HG02610 (cell line): Measurements from ENCODE around the gene TENM3.

ENCODE experiments used
- ATAC-seq: cut with Tn5 transposase; IDR thresholded peaks from one replicate; pipeline ENCODE4 v1.9.1; 2021; ENCODE audit warnings: mild to moderate bottlenecking, moderate library complexity; ENCODE audit not compliant: unreplicated experiment

TENM3 gene

DNA sequence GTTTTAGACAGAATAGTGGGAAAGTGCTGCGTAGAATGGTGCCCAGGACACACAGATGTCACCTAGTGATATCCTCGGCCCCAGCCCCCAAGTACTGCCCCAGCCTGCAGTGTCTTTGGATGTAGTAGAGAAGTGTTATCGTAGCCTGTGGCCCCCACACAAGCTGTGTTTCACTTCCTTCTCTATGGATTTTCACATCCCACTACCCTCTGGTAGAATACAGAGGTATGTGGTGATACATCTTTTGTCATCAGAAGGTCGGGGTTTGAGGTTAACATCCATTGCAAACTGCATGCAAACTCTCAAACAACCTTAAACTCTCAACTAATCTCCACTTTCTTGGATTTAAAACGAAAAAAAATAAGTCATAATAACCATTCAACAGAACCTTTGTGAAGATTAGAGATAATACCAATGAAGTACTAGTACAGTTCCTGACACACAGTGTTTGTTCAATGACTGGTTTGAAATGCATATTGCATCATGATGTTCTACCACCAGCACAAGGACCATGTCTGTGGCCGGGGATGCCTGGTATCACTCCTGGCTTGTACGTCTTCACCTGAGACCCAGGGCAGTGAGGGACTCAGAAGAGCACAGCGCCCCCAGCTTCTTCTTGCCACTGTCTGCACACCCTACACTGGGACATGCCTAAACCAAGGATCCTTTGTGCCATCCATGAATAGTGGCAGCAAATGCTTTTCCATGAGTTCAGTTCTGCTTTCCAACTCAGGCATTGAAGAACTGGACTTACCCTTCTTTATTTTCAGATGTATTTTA lies 406.7 kb downstream of the TENM3 start:
- ATAC-seq: no peak

GRCh38 chr4:182653596-182653995 lies 410.4 kb downstream of the TENM3 start:
- no peak for ATAC-seq

- ATAC-seq: no peak
Measured at GRCh38 chr4:182655340-182655739, 412.1 kb downstream of the TENM3 start.

DNA sequence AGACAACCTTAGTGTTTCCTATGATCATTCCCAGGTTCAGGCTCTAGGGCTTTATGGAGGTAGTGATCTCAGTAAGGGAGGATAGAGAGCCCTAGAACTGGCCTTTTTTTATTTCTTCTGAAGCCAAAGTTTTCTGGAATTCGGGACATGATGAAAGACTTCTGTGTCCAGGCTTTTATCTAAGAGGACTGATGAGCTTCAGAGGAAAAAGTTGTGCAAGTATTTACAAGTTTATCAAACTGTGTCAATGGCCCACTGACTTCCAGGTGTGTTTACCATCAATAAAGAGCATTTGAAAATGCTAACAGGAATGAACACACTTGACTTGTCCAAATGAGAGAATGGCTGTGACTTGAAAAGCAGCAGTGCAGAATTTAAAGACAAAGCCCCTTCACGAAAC lies 419.3 kb downstream of the TENM3 start:
- ATAC-seq: no peak

DNA sequence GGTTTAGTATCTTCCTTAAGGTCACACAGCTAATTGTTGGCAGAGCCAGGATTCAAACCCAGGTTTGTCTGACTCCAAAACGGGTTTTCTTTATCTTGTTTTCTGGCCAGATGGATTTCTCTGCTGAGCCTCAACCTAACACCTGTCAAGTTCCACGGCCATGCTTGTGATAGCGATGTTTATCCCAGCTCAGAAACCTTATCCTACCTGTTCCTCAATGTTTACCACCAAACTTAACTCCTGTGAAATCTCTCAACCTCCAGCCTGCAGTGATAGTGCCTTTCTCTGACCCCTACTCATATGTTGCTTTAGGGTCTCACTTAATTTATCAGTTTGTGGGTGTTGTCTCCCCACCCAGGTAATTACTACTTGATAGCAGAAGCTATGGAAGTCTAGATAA lies 428.0 kb downstream of the TENM3 start:
- ATAC-seq: no peak

GRCh38 chr4:182671749-182672148 lies 428.5 kb downstream of the TENM3 start:
- no peak for ATAC-seq

- ATAC-seq: no peak
Measured at GRCh38 chr4:182678590-182678989, 435.4 kb downstream of the TENM3 start.

DNA sequence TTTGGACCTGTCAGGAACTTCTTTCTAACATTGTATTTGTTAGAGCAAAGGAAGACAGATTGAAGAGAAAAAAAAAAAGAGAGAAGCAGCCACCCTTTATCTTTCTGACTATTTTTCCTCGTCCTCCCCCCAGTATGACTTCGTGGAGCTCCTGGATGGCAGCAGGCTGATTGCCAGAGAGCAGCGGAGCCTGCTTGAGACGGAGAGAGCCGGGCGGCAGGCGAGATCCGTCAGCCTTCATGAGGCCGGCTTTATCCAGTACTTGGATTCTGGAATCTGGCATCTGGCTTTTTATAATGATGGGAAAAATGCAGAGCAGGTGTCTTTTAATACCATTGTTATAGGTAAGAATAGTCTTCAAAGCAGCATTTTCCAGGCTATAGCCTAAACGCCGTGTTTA lies 436.3 kb downstream of the TENM3 start:
- ATAC-seq: no peak

GRCh38 chr4:182680234-182680653 lies 437.0 kb downstream of the TENM3 start:
- no peak for ATAC-seq

- no peak for ATAC-seq
Measured at GRCh38 chr4:182683661-182684060, 440.5 kb downstream of the TENM3 start.

GRCh38 chr4:182684796-182685195 lies 441.6 kb downstream of the TENM3 start:
- no peak for ATAC-seq

- no peak for ATAC-seq
Measured at GRCh38 chr4:182688081-182688480, 444.9 kb downstream of the TENM3 start.

- no peak for ATAC-seq
Measured at GRCh38 chr4:182694551-182694950, 451.3 kb downstream of the TENM3 start.

DNA sequence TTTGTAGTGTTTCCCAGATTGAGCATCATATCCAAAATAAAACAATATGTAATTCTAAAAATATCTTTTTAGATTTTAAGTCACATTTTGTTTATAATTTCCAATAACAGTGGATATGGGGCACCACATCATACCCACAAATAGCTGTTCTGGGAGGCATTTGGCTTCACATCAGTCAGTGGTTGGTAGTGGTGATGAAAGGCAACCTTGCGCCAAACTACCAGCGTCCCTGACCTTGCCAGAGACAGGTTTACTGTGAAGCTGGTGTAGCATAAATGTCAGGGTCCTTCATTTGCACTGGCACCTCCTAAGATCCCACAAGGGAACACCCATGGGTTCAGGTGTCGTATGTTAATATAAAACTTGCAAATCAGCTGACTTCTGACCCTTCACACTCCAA lies 451.8 kb downstream of the TENM3 start:
- ATAC-seq: no peak

DNA sequence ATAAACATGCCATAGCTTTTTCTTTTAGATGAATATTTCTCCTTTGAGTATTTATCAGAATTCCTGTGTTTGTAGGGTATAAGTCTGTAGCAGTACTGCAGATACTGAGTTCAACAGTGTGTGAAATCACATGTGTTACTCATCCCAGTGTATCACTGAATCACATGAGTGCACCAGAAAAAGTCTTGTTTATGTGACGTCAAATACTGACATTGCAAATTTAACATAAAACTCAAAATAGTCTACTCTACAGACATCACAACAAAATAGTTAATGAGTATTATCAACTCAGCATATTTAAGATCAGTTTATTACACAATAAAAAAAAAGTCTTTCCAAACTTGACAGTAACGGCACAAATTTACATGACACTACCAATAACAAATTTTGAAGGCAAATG lies 452.6 kb downstream of the TENM3 start:
- ATAC-seq: no peak

- no peak for ATAC-seq
Measured at GRCh38 chr4:182697094-182697493, 453.9 kb downstream of the TENM3 start.

- ATAC-seq: no peak
Measured at GRCh38 chr4:182698212-182698611, 455.0 kb downstream of the TENM3 start.

GRCh38 chr4:182699201-182699600 lies 456.0 kb downstream of the TENM3 start:
- no peak for ATAC-seq

DNA sequence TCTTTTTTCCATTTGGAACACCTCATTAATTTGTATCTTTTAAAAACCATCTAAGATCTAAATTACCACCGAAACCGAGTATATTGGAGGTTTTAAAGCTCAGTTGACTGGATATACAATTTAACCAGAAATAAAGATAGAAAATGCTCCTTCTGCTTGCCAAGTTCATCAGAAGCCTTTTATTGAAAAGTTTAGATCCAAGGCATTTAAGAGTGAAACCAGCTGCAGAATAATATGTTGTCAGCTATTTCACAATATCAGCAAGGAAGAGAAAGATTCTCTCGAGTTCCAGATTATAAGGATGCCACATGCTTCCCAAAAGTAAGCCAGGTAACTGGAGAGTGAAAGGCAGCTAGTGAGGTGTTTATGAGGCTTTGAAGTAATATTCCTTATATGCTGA lies 456.6 kb downstream of the TENM3 start:
- no peak for ATAC-seq

GRCh38 chr4:182700362-182701160 lies 457.4 kb downstream of the TENM3 start:
- no peak for ATAC-seq

DNA sequence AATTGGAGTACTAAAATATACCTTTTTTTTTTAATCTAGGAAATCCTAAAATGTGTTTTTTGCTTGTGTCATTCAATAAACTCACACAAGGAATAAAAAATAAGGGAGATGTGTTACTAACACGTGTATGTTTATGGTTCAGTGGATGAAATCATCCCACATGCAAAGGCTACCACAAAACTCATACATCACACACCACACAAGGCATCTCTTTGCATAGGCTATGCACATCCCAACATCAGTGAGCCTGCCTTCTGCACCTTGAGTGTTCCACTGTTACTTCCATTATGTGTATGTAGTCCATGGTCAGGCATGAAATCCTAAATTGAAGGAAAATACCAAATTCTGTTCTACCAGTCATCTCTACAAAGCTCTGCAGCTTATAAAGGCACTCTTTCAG lies 460.9 kb downstream of the TENM3 start:
- no peak for ATAC-seq

- ATAC-seq: no peak
Measured at GRCh38 chr4:182704948-182705347, 461.7 kb downstream of the TENM3 start.
